Right forelimb (tissue), 1 donor: ENCODE measurements around the gene FNBP1.
A peak's percentile ranks its signal among the peaks of the same experiment; 100 is the strongest.

ENCODE experiments used
- DNase-seq: peaks from one replicate; pipeline ENCODE4 v3.0.0-alpha.2; 2018

Gene FNBP1

DNA sequence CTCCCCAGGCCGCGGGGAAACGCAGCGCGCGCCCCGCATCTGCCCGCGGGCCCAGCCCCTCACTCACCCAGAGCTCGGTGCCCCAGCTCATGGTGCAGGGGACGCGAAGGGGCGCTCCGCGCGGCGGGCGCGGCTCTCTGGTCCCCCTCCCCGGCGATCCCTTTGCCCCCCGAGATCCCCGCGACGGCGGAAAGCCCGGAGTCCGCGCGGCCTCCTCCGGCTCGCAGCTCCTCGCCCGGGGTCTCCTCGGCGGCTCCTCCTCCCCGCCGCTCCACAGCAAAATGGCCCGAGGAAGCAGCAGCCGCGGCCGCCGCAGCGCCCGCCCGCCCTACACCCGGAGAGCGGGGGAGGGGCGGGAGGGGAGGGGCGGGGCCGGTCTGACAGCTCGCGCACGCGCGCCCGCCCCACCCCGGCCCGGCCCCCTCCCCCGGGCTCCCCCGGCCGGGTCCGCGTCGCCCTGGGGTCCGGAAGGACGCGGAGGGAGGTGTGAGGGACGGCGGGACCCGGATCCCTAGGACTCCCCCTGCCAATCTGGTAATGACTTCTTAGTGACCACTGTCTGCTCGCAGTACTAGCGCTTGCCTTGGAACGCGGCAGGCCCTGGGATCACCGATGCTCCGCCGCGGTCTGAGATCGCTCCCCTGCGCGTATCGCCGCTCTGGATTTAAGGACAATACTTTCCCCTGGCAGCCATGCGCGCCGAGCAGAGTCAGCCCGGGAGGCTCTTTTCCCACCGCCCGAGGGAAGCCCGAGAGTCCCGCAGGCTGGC is at the start of gene FNBP1:
FNBP1 (minus strand) TSS at position 305 of the 769 bp plus-strand sequence; CDS start at position 91, 214 bp downstream.
- peak; percentile 91 for DNase-seq

DNA sequence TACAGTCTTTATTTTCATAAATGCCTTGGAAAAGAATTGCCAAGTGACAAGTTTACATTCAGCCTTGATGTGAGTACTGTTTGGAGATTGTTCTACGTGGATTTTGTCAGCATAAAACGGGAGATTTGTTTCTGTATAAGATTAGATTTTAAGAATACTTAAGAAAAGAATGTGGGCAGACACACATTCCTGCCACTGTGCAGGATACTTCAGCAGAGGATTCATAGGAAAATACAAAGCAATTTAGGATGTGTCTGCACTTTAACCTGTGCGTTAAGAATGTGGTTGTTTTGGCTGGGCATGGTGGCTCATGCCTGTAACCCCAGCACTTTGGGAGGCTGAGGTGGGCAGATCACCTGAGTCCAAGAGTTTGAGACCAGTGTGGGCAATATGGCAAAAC is 47.9 kb upstream of the FNBP1 start:
- no peak for DNase-seq

DNA sequence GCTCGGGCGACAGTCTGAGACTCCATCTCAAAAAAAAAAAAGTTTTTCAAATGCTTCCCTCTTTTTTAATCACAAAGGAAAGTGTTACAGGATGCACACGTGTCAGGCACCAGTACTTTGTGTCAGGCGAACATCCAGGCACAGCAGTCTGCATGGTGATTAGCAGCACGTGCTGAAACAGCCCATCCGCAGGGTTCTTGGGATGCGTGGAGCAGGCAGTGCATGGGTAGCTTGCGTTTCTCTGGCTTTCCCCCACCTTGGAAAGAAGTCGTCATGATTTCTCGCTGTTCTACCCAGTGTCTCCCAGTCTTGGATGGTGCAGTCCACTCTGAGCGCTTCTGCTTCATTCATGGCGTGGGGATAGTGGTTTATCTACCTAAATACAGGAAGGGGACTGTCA is 46.2 kb upstream of the FNBP1 start:
- no peak for DNase-seq

DNA sequence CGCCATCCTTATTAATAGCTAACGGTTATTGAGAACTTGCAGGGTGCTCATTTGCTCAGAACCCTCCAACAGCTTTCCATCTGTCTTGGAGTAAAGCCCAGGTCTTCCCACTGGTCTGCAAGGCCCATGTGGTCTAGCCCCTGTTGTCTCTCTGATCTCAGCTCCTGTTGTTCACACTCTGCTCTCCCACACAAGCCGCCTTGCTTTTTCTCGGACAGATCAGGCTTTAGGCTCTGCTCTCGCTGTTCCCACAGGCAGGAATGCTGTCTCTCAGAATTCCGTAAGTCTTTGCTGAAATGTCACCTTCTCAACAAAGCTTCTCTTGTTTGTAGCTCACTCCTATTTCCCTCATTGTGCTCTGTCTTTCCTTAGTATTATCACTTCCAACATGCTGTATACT is 45.1 kb upstream of the FNBP1 start:
- DNase-seq: no peak

DNA sequence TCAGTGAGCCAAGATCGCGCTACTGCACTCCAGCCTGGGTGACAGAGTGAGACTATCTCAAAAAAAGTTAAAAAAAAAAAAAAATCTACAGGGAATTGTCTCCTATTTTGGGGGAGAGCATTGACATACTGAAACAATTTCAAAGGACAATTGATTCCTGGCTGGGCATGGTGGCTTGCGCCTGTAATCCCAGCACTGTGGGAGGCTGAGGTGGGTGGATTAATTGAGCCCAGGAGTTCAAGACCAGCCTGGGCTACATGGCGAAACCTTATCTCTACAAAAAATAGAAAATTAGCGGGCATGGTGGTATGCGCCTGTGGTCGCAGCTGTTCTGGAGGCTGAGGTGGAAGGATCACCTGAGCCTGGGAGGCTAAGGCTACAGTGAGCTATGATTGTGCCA is 41.3 kb upstream of the FNBP1 start:
- no peak for DNase-seq

DNA sequence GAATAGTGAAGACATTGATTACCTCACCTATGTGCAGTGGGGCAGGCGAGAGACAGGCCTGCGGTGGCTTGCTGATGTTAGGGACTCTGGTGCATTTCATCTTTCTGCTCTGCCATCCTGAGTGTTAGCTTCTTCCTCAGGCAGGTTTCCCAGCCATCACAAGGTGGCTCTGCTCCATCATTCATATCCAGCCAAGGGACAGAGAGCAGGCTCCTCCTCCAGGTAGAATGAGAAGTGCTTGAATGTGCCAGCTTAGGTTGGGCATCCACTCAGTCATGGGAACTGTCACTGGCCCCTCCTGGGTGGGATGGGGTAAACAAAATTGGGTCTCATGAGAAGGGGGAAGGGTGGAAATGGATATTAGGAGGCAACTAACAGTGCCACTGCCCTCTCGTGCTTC is 35.6 kb upstream of the FNBP1 start:
- no peak for DNase-seq

DNA sequence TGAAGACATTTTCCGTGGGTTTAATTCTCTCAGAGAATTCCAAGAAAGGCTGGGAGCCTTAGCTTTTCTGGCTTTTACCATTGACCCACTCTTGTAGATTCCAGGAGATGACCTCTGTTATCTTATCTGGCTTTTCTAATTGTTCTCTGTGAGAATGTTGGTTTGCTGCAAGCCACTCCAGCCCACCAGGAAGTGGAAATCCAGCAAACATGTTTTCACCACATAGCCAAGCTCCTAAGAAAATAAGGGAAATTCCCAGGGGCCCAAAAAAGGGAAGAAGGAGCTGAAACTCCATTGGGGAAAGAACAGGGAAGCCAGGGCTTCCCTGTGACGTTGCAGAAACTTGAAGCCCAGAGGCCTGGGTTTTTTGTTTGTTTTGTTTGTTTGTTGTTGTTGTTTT is 30.4 kb upstream of the FNBP1 start:
- no peak for DNase-seq

DNA sequence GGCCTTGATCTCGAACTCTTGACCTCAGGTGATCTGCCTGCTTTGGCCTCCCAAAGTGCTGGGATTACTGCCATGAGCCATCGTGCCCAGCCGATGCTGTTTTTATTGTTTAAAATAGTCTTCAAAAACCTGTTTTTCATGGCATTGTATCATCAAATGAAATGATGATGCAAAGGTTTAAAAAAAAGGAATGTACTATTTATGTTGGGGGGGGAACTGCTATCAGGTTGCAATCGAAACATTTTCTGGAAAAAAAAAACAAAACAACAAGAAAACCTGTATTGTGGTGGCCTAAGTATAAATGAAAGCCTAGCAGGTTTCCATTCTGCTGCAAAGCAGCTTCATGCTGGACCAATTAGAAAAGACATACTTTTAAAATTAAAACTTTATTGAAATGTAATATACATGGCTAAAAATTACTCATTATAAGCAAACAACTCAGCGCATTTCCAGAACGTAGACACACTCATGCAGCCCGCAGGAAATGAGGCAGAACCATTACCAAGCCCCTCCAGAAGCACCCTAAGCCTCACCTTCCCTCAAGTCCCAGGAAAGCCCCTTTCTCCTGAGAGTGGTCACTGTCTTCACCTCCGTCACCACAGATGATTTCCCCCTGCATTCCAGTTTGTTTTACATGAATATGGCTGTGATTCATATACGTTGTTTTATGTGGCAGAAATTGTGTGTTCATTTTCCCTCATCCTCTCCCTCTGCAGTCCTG is 29.7 kb upstream of the FNBP1 start:
- no peak for DNase-seq

DNA sequence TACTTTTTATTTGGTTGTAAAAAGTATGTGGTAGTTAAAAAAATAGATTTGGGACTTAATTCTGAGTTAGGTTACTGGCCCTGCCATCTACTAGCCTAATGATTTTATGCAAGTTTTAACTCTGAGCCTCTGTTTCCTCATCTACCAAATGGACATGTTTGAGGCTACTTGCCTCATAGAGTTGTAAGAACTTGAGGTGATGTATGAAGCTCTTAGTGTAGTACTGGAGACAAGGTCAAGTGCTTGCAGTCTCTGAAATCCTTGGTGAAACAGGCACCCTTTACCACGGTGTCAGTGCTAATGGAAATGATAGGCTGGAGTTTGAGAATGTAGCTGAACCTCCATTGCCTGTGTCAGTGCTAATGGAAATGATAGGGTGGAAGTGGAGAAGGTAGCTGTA is 26.1 kb upstream of the FNBP1 start:
- no peak for DNase-seq

DNA sequence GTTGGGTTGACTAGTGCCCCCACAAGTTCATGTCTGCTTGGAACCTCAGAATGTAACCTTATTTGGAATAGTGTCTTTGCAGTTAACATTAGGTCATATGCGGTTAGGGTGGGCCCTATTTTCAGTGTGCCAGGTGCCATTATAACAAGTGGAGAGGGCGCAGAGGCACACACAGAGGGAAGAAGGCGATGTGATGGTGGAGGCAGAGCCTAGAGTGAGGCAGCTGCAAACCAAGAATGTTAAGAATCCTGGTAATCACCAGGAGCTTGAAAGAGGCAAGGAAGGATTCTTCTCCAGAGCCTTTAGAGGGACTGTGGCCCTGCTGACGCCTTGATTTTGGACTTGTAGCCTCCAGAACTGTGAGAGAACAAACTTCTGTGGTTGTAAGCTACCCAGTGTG is 21.6 kb upstream of the FNBP1 start:
- DNase-seq: no peak

DNA sequence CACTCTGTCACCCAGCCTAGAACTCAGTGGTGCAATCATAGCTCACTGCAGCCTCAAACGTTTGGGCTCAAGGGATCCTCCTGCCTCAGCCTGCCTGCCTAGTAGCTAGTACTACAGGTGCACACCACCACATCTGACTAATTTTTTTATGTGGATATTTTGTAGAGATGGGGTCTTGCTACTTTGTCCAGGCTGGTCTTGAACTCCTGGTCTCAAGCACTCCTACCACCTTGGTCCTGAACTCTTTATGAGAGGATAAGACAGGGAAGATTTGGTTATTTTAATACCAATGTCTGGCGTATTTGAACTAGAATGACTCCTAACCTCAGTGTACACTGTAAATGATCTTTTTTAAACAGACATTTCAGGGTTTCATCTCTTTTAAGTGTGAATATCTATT is 19.8 kb upstream of the FNBP1 start:
- DNase-seq: no peak

DNA sequence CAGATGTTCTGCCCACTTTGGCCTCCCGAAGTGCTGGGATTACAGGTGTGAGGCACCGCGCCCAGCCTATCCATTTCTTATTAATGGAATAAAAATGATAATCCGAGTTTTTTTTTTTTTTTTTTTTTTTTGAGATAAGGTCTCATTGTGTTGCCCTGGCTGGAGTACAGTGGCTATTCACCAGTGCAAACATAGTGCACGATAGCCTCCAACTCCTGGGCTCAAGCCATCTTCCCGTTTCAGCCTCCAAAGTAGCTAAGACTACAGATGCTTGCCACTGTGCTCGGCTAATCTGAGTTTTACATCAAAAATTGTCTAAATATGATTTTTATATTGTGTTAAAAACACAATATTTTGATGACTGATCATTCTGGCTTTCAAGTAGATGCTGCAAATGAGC is 17.3 kb upstream of the FNBP1 start:
- no peak for DNase-seq

DNA sequence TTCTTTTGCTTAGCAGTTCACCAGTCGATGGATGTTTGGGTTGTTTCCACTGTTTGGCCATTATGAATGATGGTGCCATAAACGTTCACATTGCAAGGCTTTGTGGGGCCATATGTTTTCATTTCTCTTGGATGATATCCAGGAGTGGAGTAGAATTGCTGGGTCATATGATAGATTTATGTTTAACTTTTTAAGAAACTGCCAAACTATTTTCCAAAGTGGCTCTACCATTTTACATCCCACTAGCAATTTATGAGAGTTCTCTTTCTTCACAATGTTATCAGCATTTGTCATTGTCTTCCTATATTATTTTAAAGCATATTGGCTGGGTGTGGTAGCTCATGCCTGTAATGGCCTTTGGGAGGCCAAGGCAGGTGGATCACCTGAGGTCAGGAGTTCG is 15.9 kb upstream of the FNBP1 start:
- DNase-seq: no peak

DNA sequence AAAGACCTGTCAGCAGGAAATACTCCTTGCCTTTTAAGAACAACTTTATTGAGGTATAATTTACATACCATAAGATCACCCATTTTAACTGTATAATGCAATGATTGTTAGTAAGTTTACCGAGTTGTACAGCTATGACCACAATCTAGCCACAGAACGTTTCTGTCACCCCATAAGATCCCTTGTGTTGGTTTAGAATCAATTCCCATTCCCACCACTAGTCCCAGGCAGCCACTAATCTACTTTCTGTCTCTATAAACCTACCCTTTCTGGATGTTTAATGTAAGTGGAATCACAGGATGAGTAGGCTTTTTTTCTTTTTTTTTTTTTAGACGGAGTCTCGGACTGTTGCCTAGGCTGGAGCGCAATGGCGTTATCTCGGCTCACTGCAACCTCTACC is 15.2 kb upstream of the FNBP1 start:
- DNase-seq: no peak

DNA sequence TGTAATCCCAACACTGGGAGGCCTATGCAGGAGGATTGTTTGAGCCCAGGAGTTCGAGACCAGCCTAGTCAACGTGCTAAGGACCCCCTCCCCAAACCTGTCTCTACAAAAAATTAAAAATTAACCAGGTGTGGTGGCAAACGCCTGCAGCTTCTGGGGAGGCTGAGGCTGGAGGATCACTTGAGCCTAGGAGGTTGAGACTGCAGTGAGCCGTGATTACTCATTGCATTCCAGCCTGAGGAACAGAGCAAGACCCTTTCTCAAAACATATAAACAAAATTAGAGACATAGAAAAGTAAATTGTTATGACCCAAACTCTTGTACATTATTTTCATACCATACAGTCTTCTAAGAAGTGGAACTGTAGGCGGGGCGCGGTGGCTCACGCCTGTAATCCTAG is 11.8 kb upstream of the FNBP1 start:
- no peak for DNase-seq

DNA sequence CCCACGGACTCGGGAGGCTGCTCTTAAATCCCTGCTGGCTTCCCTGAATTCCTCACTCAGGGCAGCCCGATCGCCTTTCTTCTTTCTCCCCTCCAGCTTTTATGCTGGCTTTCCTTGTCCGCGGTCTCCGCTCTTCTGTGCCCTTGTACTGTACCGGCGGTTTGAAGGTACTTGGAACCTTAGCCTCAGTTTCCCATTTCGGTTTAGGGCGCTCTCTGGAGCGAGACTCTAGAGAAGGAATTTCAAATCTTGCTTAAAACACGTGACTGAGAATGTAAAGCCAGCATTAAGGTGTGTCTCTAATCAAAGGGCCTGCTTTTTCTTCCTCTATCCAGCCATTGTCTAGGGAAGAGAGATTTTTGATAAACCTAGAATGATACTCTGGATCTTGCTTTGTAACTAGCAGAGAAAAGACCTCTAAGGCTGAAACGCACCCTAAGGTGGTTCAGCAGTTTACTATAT is 11.4 kb upstream of the FNBP1 start:
- no peak for DNase-seq

DNA sequence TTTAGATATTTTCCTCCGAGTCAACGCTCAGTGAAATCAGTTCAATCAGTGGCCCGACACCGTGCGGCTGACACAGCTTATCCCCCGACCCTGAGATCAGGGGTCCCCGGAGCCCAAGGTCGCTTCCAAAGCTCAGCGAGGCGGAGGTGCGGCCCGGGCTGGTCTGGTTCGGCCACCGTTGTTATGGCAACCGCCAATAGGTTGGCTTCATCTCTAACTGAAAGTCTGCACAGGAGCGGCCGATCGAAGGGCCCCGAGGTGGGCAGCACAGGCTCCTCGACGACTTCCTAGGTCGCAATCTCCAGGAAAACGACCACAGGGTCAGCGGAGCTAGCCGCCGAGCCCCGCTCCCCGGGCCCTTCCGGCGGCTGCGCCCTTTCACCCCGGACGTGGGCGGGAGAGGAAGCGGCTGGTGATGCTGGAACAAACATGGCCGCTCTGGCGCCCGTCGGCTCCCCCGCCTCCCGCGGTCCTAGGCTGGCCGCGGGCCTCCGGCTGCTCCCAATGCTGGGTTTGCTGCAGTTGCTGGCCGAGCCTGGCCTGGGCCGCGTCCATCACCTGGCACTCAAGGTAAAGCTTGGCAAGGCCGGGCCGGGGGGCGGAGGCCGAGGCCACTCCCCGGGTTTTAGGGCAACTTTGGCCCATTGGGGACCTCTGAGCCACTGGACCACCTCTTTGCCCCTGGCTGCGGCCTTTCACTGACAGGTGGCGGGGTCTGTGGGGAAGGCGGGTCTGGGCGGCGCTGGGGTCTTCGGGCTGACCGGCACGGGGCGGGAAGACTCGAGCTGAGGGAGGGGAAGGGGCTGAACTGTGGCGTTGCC is 10.7 kb upstream of the FNBP1 start, which contains the start of gene GPR107:
GPR107 (plus strand) TSS at position 403 of the 821 bp plus-strand sequence; CDS start at position 430, 27 bp downstream.
- DNase-seq: peak; percentile 91

DNA sequence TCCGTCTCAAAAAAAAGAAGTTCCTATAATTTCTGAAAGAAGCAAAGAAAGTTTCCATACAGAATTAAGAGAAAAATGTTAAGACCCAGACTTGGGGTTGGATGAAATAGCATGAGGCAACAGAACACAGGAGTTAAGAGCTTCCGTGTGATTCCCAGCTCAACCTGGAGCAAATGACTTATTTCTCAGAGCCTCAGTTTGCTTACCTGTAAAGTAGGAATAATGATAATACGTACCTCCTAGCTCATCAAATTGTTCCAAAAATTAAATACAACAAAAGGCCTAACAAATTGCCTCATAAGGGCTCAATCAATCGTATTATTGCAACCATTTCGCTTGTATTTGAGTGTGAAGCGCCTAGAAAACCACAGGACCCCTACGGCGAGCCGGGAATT is 10.1 kb upstream of the FNBP1 start:
- DNase-seq: no peak

DNA sequence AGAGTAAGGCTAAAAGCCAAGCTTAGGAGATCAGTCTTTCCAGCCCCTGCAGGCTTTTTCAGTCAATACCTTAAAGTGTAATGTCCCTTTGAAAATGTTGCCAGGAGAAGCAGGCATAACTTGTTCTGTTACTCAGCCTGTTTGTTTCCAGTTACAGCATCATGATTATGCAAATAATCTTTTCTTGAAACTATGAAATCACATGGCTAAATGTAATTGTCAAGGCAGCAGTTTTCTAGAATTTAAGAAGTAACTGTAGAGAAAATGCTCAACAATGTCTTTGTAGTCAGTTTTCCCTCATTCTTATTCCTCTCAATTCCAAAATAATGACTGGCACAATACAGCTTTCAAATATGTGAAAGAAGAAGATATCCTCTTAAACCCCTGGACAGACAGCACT is 8.9 kb upstream of the FNBP1 start:
- no peak for DNase-seq

DNA sequence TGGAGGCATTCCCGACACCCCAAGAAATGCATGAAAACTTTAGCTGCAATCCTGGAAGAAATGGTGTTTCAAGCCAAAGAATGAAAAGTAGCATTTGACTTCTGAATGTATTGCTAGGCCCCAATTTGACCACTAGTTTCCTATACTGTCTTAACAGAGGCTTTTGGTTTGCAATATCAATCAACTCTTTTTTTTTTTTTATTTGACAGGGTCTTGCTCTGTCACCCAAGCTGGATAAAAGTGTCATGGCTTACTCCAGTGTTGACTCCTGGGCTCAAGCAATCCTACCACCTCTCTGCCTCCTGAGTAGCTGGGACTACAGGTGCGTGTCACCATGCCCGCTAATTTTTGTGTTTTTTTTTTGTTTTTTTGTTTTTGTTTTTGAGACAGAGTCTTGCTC is 7.5 kb upstream of the FNBP1 start:
- no peak for DNase-seq

DNA sequence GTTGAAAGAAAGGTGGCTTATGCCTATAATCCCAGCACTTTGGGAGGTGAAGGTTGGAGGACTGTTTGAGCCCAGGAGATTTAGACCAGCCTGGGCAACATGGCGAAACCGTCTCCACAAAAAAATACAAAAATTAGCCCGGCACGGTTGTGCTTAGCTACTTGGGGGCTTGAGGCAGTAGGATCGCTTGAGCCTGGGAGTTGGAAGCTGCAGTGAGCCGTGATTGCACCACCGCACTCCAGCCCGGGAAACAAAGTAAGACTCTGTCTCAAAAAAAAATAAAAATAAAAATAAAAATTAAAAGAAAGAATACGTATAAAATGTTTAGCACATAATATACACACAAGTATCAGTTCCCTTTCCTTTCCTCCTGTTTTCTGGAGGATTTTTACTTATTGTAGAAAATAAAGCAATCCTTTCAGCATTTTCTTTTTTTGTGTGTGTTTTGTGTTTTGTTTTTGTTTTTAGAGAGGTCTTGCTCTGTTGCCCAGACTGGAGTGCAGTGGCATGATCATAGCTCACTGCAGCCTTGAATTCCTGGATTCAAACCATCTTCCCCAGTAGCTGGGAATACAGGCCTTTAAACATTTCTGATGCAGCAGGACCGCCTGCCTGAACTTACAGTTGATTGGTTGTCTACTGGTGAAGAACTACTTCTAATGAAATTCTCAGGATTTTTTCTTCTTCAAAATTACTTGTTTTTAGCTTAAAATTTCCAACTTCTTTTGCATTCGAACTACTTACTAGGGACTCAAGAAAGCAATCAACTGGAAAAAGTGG is 6.6 kb upstream of the FNBP1 start:
- no peak for DNase-seq

DNA sequence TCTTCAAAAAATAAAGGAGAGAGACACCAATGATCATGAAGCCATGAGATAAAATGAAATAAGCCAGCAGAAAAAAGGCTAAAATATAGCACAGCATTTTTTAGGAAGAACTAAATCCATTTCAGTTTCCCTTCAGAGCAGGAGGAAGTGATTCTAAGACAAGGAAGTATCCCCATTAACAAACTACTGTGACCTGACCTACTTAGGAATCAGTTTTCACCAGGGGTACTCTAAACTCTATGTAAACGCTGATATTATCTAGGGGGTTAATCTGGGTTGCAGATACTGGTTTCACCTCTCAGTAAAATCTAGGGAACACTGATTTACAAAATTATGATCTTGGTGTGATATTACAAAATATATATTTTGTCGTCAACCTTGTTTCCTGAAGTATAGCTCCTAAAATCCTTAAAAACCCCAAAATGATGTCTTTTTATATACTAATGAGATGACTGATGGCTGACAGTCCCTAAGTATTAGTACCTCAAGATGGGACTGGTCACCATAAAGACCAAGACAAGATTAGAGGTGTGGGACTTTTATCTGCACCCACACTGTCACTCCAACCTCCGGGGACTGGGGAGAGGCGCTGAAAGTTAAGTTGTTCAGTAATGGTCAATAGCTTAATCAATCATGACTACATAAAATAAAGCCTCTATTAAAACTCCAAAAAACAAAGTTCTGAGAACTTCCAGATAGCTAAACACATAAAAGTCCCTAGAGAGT is 2.9 kb upstream of the FNBP1 start:
- no peak for DNase-seq
